GM21360 (cell line): ENCODE measurements around the gene TAGLN2.

ENCODE experiments used
- ATAC-seq: cut with Tn5 transposase; IDR thresholded peaks from one replicate; pipeline ENCODE4 v1.9.1; 2021; ENCODE audit warnings: mild to moderate bottlenecking, moderate library complexity; ENCODE audit not compliant: unreplicated experiment

The TAGLN2 gene

DNA sequence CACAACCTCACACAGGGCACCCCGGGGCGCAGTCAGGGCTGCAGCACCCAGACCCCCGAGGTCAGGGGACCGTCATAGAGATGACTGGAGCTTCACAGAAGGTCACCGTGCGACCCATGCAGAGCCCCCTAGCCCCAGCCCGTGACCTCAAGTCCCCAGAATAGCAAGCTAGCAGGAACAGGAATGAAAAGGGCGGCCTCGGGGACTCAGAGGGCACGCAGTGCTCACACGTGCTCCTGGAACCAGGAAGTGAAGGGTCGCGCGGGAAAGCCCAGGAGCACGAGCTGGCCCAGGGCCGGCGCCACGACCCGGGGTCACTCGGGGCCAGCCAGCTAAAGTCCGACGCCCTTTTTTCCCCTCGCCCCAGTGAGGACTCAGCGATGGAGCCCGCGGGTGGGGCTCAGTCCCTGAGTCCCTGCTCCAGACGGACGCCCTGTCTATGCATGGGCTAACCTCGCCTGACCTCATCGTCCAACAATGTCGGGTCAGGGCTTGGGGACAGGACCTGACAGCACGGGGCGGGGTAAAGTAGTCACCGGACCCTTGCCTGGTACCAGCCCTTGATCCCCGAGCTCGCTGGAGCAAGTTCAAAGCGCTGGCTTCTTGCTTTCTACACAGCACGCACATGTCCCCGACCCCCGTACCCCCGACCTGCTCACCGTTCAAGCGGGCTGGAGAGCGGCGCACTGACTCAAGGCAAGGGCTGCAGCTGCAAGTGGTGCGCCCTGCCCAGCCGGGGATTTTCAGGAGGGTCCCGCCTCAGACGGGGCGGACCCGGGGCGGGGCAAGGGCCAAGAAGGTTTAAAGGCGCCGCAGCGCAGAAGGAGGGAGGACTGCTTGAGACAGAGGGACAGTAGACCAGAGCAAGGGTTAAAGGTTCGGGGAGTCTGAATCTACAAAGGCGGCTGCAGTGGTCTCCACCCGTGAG is at the start of gene TAGLN2:
TSS of gene TAGLN2 (minus strand) at position 717 of the 928 bp plus-strand sequence. CDS start 4,998 bp downstream, outside the sequence.
- ATAC-seq, result peak; percentile 53

DNA sequence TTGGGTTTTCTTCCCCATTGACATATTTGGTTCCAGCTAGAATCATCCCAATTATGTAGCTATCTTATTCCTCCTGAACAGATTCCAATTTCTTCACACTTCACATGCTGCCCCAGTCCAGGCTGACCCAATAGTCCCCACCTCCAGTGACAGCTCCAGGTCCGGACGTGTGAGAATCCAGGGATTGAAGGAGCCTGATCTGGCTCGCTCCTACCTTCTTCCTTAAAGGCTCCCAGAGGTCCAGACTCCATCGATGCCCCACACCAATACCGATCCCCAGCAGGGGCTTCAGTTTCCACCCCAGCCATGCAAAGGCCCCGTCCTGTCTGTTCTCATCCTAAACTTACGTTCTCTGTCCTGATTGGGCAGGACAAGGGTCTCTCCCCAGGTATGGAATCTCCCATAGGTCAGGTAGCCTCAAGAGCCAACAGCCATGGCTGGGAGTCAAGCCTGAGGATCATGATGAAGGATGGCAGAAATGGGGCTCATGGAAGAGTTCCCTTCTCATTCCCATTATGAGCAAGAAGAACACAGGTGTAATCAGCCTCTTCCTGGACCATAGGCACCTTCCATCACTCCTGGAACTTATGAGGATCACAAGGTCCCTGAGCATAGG is 49.2 kb upstream of the TAGLN2 start:
- ATAC-seq, result no peak

- no peak for ATAC-seq
Observed at GRCh38 chr1:159973350-159973940, 48.1 kb upstream of the TAGLN2 start.

DNA sequence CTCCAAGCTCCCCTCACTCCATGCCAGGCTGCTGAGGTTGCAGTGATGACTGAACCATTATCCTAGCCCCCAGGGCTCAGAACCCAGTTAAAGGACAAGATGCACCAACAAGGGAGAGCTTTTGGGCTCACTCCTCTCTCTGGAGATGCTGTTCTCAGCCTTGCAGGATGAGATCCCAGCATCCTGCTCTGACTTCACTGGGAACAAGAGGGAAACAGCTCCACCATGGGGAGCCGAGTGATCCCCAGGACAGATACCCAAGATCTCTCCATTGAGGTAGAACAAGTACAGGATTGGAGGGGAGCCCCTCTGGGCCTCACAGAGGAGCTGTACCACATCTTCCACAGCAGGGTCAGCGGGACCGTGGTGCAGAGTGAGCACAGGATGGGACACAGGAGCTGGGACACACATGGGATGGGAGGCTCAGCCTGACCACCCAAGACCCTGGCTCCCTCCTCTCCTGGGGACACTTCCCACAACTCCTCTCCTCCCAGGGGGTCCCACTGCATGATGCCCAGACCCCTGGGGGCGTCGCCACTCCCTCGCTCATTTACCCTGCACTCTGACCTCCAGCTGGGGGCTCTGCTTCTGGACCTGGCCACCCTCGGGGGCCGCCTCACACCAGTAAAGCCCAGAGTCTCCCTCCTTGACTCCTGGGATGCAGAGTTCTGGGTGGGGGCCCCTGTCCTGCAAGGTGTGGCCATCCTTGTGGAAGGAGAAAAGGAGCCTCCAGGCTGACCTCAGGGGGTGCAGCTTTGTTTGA is 47.3 kb upstream of the TAGLN2 start:
- ATAC-seq, result no peak

DNA sequence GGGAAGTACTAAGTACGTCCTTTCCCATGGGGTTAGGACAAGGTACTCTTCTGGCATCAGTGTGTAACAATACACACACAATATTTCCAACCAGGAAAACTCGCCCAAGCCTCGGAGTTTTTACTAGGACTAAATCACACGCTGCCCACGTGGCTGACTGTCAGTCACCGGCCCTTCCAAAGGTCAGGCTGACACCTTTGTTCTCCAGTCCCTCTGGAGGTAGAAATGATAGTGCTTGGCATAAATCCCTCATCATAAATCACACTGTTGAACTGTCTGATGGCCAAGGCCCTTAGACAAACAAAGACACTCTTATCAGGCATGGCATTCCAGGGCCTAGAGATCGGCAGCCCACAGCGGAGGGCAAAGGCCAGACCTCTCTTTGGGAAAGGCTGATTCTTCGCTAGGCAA is 45.6 kb upstream of the TAGLN2 start:
- no peak for ATAC-seq

DNA sequence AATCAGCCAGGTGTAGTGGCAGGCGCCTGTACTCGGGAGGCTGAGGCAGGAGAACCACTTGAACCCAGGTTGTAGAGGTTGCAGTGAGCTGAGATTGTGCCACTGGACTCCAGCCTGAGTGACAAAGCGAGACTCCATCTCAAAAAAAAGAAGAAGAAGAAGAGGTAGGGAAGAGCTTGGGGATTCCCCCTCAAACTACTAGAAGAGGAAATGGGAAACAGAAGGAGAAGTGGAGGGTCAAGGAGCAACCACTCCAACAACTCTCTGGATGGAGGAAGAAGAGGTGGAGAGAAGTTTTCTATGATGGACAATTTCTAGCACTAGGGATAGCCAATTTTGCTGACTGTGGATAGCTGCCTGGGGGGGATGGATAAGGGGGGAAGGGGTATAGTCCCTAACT is 43.6 kb upstream of the TAGLN2 start:
- ATAC-seq, result no peak

DNA sequence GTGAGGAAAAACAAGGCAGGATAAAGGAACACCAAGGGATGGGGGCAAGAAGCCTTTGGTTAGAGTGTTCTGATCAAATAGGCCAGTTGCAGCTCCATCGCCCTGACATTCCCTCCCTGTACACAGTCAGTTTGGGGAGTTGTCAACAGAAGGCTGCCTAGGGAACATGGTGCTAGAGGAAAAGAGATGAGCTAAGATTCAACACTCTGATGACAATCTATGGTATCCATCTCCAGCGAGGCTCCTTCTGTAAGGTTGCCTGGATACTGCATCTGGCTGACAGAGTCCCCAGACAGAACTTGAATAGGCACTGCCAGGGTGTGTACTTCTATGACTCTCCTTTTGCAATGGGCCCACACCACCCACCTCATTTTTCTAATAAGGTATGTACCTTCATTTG is 40.0 kb upstream of the TAGLN2 start:
- ATAC-seq, result no peak

- ATAC-seq, result no peak
Observed at GRCh38 chr1:159964144-159964543, 38.8 kb upstream of the TAGLN2 start.

DNA sequence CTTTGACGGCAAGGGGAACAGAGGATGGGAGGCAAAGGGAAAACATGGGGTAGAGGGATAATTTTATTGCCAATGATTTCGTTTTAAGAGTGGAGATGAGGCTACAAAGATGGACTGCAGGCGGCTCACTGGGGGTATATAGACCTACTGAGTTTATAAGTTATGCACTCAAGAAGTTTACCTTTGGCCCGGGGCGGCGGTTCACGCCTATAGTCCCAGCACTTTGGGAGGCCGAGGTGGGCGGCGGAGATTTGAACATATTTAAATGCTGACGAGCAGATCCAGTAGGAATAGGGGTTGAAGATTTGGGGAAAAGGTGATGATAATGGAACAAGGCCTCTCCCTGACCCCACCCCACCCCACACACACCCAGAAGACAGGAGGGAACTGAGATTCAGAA is 36.9 kb upstream of the TAGLN2 start:
- no peak for ATAC-seq

DNA sequence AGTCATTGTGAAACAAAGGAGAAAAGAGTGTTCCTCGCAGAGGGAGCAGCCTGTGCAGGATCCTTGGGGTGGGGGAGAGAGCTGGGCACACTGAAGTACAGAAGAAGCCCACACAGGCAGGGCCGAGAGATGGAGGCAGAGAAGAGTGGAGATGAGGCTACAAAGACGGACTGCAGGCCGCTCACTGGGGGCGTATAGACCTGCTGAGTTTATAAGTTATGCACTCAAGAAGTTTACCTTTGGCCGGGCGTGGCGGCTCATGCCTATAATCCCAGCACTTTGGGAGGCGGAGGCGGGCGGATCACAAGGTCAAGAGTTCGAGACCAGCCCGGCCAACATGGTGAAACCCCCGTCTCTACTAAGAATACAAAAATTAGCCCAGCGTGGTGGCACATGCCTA is 36.3 kb upstream of the TAGLN2 start:
- ATAC-seq, result no peak

DNA sequence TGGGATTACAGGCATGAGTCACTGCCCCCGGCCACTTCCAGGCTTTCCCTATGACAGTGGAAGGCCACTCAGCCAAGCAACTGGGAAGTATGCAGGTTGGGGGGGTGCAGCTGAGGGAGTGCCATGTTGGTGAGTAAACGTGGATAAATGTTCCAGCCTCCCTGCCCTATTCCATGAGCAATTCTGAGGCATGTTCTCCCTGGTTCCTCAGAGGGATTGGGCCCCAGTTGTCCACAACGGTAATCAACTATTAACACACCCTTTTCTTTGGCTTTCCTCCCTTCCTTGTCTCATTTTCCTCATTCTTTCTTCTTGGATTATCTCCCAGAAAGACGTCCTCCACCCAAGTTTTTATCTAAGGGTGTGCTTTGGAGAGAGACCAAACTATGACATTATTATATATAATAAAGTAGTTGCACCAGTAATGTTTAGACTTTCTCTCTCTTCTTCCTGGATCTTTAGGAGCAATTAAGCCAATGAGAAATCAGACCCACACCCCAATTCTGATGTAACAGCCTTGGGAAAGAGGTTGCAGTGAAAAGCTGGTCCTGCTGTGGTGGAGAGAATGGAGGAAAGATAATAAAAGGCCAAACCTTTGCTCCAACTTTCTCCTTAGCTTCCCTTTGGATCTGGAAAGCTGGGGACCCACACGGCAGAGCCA is 35.5 kb upstream of the TAGLN2 start:
- ATAC-seq, result no peak

- no peak for ATAC-seq
Observed at GRCh38 chr1:159959451-159959850, 34.1 kb upstream of the TAGLN2 start.

- no peak for ATAC-seq
Observed at GRCh38 chr1:159958719-159959380, 33.5 kb upstream of the TAGLN2 start.

DNA sequence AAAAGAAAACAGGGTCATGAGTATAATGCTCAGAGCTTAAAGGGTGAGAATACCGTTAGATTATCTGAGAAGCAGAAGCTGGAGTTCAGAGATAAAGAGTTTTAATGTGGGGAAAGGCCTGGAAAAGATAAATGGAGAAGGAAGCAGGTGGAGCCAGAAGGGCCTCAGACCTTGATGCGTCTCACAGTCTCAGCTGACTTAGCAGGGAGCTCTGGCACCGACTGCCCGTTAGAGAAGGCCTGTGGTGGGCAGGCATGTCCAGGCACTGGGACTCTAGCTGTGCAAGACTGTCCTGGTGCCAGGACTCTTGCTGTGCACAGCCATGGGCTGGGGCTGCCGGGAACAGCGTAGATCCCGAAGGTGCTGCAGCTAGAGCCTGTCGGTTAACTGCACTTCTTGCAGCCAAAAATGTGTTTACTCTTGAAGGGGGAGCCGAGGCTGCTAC is 32.5 kb upstream of the TAGLN2 start:
- ATAC-seq, result no peak

DNA sequence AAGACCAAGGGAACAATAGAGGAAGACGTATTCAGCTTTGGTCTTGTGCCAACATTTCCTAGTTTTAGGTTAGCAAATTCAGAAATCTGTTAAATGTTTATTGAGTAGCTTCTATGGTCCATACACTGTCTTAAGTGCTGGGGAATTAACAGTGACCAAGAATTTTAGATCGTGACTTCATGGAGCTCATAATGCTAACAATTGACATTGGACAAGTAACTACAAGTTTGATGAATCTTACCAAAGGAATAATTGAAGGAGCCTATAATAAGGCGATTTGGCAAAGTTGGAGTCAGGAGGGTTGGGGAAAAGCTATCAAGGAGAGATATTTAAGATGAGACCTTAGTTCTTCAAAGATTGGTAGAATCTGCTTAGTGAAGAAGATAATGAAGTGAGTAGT is 30.1 kb upstream of the TAGLN2 start:
- ATAC-seq, result no peak

DNA sequence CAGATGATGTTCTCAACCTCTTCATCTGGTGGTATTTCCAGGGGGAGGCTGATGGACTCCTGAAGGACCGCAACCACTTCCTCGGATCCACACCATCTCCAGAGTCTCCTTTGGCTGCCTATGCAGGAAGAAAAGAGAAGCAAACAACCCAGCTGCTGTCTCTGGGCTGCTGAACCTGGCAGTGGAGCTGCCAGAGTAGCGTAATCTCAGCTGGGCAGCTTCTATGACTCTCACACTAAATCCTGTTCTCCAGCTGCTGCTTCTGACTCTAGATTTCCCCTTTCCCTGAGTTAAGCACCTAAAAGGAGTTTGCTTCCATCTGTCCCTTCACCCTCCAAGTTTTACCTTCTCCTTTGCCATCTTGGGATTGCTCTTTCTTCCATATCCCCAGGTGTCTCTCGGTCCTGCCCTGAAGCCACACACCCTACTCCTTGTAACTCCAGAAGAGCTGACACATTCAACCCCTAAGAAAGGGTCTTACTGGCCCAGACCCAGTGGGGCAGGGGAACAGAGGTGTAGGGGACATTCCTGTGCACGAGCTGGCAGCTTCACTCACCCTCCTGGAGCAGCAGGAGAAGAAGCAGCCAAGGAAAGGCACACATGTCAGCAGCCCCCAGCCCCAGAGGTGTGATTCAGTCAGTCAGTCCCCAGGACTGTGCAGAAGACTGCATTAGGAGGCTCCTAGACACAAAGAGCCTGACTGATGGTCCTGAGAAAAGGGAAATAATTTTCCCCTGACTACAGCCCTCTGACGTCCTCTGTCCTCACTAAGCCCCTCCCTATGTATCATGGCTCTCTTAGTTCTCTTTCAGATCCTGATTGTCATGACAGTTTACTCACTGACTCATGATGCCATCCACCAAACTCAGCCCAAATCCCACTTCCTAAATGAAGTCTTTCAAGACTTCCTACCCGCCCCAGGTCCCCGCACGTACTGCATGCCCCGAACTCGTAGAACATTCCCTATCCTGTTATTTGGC is 28.5 kb upstream of the TAGLN2 start, which contains the start of gene SLAMF9:
TSS of gene SLAMF9 (minus strand) at position 702 of the 980 bp plus-strand sequence. CDS start at position 602, 100 bp downstream.
- ATAC-seq, result no peak

- no peak for ATAC-seq
Observed at GRCh38 chr1:159952932-159953331, 27.6 kb upstream of the TAGLN2 start.

- no peak for ATAC-seq
Observed at GRCh38 chr1:159951551-159951950, 26.2 kb upstream of the TAGLN2 start.

DNA sequence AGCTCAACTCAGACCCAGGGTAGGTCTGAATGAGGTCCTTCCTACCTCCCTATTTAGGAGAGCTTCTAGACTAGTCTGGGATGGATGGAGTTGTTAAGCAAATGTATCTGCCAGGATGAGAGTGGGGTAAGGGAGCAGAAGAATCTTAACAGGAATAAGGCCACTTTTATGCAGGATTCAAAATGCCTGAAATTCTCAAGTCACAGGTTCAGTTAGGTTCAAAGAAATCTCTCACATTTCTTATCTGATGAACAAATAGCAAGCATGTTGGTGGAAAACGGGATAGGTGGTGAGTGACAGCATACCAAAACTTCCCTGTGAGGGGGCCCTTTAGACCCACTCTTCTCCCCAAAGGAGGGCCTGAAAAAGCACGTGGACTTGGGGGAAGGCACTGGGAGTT is 25.7 kb upstream of the TAGLN2 start:
- no peak for ATAC-seq
